Fibroblast of pulmonary artery (primary cell): Measurements from ENCODE around the gene RPL29.

Source experiments
- DNase-seq: peaks from one replicate; pipeline ENCODE4 v3.0.0-alpha.2; 2010; ENCODE audit warnings: low read depth
- H3K4me3 ChIP-seq: replicated peaks from 2 replicates; pipeline ENCODE4 v1.5.1; 2011; ENCODE audit warnings: low read depth, mild to moderate bottlenecking, control low read depth, low read length, moderate library complexity
- TF ChIP-seq, protein P1 (sequence below): IDR thresholded peaks from 2 replicates; pipeline ENCODE4 v1.5.1; 2011; ENCODE audit warnings: mild to moderate bottlenecking, control low read depth, low read length, inconsistent platforms; ENCODE audit errors: missing control alignments

RPL29 gene

DNA sequence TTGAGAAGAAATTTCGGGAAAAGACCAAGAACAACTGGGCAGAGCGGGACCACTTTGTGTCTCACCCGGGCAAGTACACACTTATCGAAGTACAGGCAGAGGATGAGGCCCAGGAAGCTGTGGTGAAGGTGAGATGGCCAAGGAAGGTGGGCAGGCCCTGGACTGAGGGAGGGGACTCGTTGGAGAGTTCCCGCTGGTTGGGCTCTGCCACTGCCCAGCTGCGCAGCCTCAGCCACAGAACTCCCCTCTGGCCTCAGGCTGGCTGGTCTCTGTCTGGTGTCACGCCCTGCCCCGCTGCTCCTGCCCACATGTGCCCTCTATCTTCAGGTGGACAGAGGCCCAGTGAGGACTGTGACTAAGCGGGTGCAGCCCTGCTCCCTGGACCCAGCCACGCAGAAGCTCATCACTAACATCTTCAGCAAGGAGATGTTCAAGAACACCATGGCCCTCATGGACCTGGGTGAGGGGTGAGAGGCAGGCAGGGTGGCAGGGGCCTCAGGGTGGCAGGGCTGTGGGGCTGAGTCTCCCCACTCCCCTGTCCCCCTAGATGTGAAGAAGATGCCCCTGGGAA is 51.2 kb downstream of the RPL29 start:
- no peak overlapping the region for H3K4me3 ChIP-seq
- DNase-seq = no peak
- TF ChIP-seq, protein P1, sequence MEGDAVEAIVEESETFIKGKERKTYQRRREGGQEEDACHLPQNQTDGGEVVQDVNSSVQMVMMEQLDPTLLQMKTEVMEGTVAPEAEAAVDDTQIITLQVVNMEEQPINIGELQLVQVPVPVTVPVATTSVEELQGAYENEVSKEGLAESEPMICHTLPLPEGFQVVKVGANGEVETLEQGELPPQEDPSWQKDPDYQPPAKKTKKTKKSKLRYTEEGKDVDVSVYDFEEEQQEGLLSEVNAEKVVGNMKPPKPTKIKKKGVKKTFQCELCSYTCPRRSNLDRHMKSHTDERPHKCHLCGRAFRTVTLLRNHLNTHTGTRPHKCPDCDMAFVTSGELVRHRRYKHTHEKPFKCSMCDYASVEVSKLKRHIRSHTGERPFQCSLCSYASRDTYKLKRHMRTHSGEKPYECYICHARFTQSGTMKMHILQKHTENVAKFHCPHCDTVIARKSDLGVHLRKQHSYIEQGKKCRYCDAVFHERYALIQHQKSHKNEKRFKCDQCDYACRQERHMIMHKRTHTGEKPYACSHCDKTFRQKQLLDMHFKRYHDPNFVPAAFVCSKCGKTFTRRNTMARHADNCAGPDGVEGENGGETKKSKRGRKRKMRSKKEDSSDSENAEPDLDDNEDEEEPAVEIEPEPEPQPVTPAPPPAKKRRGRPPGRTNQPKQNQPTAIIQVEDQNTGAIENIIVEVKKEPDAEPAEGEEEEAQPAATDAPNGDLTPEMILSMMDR = no peak
